K562 (cell line): ENCODE data around the gene DDX54. TPM values are rescaled to one million over a fixed set of nuclear protein-coding genes. Genes with fewer than 3 reads are reported as not detected.

Experiments
- AFF4 ChIP-seq: sonication (generic); formaldehyde crosslinking; IDR thresholded peaks from 2 replicates; pipeline ENCODE4 v1.8.0; 2023; ENCODE audit warnings: mild to moderate bottlenecking, missing genetic modification reagents
- EGR1 ChIP-seq: fragments of 450-650 bp; conservative IDR thresholded peaks from 2 replicates; pipeline ENCODE4 v1.6.1; 2017; ENCODE audit warnings: mild to moderate bottlenecking
- GTF2F1 ChIP-seq: IDR thresholded peaks from 2 replicates; pipeline ENCODE4 v1.6.1; 2011; ENCODE audit warnings: low read depth, low read length, improper control_type of control experiment
- ILF3 ChIP-seq: fragments of 450-650 bp; IDR thresholded peaks from 2 replicates; pipeline ENCODE4 v1.6.1; 2018; ENCODE audit warnings: antibody characterized with exemption, mild to moderate bottlenecking, moderate library complexity, borderline replicate concordance
- LCOR ChIP-seq: sonication (generic); formaldehyde crosslinking; IDR thresholded peaks from 2 replicates; pipeline ENCODE4 v1.8.0; 2022; ENCODE audit warnings: mild to moderate bottlenecking, missing genetic modification reagents
- MBD2 ChIP-seq: sonication (generic); IDR thresholded peaks from 2 replicates; pipeline ENCODE4 v1.6.1; 2016; ENCODE audit warnings: low read depth, borderline replicate concordance
- MCM7 ChIP-seq, 2 experiments: fragments of 450-650 bp; IDR thresholded peaks; 2 replicates each; pipeline ENCODE4 v1.6.1; 2016 to 2018
- POLR2H ChIP-seq: IDR thresholded peaks from 2 replicates; pipeline ENCODE4 v1.6.1; 2016; ENCODE audit warnings: missing genetic modification characterization, low read depth, mild to moderate bottlenecking, control low read depth, missing compliant biosample characterization, moderate library complexity
- REST ChIP-seq, 2 experiments: fragments of 450-650 bp; formaldehyde crosslinking in 1 of 2; IDR thresholded peaks; 2 replicates each; pipeline versions ENCODE4 v1.4.0 to v1.6.1; 2014 to 2020; ENCODE audit warnings: mild to moderate bottlenecking in 2 of 2, borderline replicate concordance in 1 of 2, low read depth in 1 of 2
- SREBF1 ChIP-seq: fragments of 150-350 bp; IDR thresholded peaks from 2 replicates; pipeline ENCODE4 v1.6.1; 2014; ENCODE audit warnings: antibody characterized with exemption, low read depth, low read length, borderline replicate concordance
- SRSF3 ChIP-seq: fragments of 200-400 bp; formaldehyde crosslinking; IDR thresholded peaks from 2 replicates; pipeline ENCODE4 v1.6.1; 2016; ENCODE audit warnings: mild to moderate bottlenecking, low read length, moderate library complexity; ENCODE audit not compliant: insufficient read depth
- ZNF316 ChIP-seq: fragments of 450-650 bp; IDR thresholded peaks from 2 replicates; pipeline ENCODE4 v1.6.1; 2016
- ZNF740 ChIP-seq, 3 experiments: fragments of 200-800 bp in 1 of 3; sonication (Bioruptor generic) in 1 of 3; sonication (generic) in 1 of 3; formaldehyde crosslinking in 1 of 3; IDR thresholded peaks; 2 replicates each; pipeline versions ENCODE4 v1.6.1 to v1.8.0; 2016 to 2022; ENCODE audit warnings: mild to moderate bottlenecking in 2 of 3, missing compliant biosample characterization in 2 of 3, missing genetic modification characterization in 2 of 3, missing genetic modification reagents in 1 of 3
- polyA plus RNA-seq, 8 experiments: library from polyadenylated mRNA; depleted of rRNA in 4 of 8; stranded (reverse) in 5 of 8; unstranded in 3 of 8; fragments of >200 nt; fragmentation: Nextera tagmentation in 2 of 8; fragmentation: Illumina TruSeq in 1 of 8; extraction: Ambion mirVana in 2 of 8; extraction: Trizol in 1 of 8; gene quantifications; 2 replicates each; pipeline versions ENCODE4 v1.2.1 to v1.2.3, GENCODE V29; 2011 to 2014; ENCODE audit warnings: inconsistent platforms in 1 of 8, missing spikeins in 1 of 8
- total RNA-seq, 7 experiments: library from RNA; depleted of rRNA in 6 of 7; stranded (reverse); fragments of >200 nt in 6 of 7; fragmentation: Illumina TruSeq in 2 of 7; extraction: Trizol in 2 of 7; gene quantifications; 2 replicates each; pipeline versions ENCODE4 v1.2.1 to v1.2.3, GENCODE V29; 2011 to 2021; ENCODE audit warnings: low replicate concordance in 1 of 7

The DDX54 gene
- total and polyA plus RNA-seq, 9 of the 15 experiments (the other 6 are each of a cell fraction or from before 2014, with no cell fraction given) = 1.4 to 135 (median 51.4) TPM

- TF ChIP-seq REST (IDR thresholded peaks at IDR 0.05; ENCODE audit: borderline replicate concordance) = peak; percentile 88
- TF ChIP-seq REST (CRISPR knock-in tag; IDR thresholded peaks at IDR 0.05; ENCODE audit: low read depth) = no peak; the same call in 1 of the 2 replicates
- peak; percentile 93 for TF ChIP-seq MBD2
- peak; percentile 68; the same call in 1 of the 2 replicates for TF ChIP-seq ILF3
- TF ChIP-seq SREBF1 = 0 out of 2 replicates have a peak, but pooled peaks have one; percentile 45
- no peak for TF ChIP-seq SRSF3
- peak; percentile 79; the same call in 1 of the 2 replicates for TF ChIP-seq LCOR
- peak; percentile 91 for TF ChIP-seq AFF4 (CRISPR knock-in tag)
- peak; percentile 53; the same call in 1 of the 2 replicates for TF ChIP-seq ZNF316
- peak; percentile 79 for TF ChIP-seq POLR2H (tag)
- TF ChIP-seq EGR1 = peak; percentile 69; the same call in 1 of the 2 replicates
- no peak for TF ChIP-seq MCM7 (IDR thresholded peaks at IDR 0.05)
- peak; percentile 21; the same call in 1 of the 2 replicates for TF ChIP-seq GTF2F1
- TF ChIP-seq ZNF740 (CRISPR knock-in tag; IDR thresholded peaks at IDR 0.05) = peak; percentile 97
- peak in 1 of 2 experiments; percentile 90; a peak in 2 of 4 replicates for TF ChIP-seq ZNF740 (tag; IDR thresholded peaks at IDR 0.05)
Measured at GRCh38 chr12:113185180-113186032, at the start of gene DDX54, which contains the start of gene RITA1 (continued).
